HG03039 (cell line): ENCODE data around the gene PHB1.
A peak's percentile ranks its signal among the peaks of the same experiment; 100 is the strongest.

Source experiments
- ATAC-seq: cut with Tn5 transposase; IDR thresholded peaks from one replicate; pipeline ENCODE4 v1.9.1; 2021; ENCODE audit warnings: mild to moderate bottlenecking, moderate library complexity; ENCODE audit not compliant: unreplicated experiment

PHB1 gene

DNA sequence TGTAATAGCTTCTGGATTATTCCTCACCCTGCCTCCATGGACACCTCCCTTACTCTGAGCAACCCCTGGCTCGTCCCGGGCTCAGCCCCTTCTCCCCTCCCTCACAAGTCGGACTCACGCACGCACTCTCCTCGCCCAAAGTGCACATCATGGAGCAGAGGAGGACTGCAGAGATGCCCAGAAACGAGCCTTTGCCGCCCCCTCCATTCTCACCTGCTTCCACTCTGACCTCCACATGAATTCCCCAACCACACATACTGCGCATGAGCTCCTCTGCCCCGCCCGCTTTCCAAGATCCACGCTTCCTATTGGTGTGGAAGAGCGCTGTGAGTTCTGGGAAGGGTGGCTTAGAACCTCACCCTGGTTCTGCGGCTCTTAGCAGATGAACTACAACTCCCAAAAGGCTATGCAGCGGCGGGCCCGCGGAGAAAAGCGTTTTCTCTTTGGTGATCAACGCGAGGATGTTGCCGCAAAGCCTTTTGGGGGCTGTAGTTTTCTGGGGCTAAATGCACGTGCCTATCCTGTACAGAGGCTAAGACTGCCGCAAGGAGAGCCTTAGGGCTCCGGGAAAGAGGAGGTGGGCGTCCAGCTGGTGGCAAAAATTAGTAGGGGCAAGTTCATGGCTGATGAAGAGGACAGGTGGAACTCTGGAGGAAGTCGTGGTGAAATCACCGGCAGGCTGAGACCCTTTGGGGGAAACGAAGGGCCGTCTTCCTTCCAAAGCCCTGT lies at the start of gene PHB1:
Gene PHB1 (minus strand): TSS at position 261 of the 729 bp plus-strand sequence. CDS start 1,618 bp downstream, outside the sequence.
- ATAC-seq: peak; percentile 91

DNA sequence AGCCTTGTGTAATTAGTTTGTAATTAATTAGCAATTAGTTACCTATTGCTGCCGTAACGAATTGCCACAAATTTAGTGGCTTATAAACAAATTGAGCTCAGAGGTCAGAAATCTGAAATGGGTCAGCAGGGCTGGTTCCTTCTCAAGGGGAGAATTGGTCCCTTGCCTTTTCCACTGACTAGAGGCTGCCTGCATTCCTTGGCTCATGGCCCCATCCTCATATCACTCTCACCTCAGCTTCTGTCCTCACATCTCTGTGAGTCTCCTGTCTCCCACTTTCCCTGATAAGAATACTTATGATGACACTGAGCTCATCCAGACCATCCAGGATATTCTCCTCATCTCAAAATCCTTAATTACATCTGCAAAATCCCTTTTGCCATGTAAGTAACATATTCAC lies 49.4 kb upstream of the PHB1 start:
- ATAC-seq: no peak

DNA sequence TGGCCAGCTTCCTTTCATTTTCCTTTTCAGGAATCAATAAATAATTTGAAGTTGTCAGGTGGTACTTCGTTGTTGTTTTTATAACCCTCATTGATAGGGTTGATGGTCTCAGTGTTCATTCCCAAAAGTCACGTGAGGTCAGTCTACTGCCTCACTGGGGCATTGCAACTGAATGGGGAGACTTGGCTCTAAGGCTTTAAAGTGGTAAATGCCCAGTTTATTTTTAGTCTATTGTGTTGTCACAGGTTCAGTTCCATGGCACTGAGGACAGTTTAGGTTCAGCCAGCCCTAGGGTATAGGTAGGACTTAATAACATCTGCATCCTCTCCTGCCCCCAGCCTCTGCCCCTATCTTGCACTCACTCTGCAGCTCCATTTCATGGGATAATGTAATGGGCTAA lies 46.9 kb upstream of the PHB1 start:
- ATAC-seq: no peak

DNA sequence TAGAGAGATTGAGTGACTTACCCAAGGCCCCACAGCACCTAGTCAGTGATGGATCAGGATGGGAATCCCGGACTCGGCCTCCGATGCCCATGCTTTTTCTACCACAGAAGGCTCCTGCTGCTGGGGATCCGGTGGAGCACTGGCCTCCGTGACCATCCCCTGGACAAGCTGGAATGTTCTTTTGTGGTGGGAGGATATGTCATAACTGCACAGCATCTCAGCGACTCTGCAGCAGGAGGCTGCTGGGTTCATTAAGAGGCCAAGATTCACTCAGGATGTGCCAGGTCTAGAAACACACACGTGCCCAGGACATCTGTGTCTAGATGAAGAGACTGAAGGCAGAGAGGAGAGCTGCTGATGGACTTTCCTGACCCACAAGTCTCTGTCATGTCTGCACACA lies 45.7 kb upstream of the PHB1 start:
- ATAC-seq: no peak

DNA sequence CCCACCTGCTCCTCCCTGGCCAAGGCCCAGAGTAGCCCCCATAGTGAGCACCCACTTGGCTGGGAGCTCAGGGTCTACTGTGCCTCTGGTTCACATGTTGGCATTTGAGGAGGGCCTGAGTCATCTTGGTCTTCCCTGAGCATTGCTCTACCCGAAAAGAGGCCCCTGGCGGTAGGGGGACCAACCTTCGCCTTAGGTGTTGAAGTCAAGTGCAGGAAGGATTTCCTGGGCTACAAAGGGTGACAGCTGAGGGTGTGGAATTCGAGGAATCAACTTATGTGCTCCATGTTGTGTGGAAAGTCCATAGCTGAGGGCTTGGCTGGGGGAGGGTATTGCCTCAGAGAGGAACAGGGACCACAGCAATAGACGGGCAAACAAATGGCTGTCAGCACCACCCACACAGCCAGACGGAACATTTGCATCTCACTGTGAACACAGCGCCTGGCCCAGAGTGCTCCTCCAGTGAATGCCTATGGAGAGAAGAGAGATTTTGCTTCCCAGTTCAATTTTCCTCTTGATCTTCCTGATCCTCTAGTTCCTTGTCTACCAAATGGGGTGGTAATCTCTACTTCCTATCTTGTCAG lies 44.8 kb upstream of the PHB1 start:
- no peak for ATAC-seq

DNA sequence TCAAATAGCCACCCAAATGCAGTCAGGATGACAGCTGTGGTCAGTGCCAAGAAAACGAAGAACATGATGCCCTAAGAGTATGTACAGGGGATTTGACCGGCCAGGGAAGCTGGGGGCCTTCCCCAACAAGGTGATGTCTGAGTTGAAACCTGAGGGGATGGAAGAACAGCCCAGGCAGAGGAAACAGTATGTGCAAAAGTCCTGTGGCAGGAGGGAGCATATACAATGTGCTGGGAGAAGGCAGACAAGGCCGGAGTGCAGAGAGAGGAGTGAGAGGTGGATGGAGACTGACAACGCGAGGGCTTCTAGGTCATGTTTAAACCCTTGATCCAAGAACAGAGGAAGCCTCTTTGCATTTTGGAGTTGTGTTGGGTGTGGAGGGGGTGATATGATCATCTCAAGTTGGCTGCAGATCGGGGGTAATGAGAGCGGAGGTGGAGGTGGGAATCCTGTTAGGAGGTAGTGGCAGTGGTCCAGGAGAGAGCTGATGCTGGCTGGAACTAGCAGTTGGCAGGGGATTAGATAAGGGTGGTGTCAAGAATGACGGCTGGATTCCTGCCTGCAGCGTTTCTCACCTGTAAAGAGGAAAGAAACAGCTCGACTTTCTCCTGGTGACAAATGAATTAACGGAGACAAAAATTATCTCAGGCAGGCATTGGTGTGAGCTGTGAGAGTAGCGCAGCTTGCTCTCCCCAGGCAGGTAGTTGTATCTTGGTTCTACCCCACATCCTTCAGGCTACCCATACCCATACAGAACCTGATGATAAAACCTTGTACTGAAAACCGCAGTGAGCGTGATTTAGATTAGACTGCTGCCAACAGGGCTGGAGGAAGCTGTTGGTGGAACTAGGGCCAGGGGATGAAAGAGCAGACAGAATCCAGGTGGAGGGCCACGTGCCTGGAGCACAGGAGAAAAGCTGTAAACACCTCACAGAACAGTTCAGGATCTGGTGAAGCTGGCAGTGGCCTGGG lies 43.2 kb upstream of the PHB1 start:
- no peak for ATAC-seq

DNA sequence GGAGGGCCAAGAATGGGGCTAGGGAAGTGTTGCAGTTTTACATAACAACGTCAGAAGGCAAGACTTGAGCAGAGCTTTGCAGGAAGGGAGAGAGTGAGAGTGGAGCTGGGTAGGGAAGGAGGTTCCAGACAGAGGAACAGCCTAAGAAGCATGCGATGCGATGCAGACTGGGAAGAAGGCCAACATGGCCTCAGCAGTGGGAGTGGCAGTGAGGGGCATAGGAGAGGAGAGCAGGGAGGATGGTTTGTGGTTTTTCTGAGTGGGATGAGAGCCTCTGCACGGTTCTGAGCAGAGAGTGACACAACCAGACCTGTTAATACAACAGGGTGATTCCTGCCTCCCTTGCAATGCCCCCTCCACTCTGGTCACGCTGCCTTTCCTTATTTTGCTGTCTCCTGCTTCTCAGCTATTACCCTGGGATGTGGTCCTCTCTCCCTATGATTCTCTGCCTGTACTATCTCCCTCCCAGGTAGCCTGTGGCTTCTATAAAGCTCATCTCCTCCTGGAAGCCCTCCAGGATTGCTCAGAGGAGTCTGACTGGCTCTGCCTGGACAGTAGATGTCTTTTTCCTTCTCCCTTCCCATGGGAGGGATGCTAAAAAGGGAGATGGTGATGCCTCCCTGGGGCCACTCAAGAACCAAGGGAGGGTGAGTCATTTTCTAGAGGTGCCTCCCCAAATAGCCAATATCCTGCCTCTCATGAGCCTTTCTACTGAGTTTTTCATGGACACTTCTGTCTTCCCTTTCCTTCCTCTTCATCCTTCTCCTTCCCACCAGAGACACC lies 41.7 kb upstream of the PHB1 start:
- ATAC-seq: no peak

DNA sequence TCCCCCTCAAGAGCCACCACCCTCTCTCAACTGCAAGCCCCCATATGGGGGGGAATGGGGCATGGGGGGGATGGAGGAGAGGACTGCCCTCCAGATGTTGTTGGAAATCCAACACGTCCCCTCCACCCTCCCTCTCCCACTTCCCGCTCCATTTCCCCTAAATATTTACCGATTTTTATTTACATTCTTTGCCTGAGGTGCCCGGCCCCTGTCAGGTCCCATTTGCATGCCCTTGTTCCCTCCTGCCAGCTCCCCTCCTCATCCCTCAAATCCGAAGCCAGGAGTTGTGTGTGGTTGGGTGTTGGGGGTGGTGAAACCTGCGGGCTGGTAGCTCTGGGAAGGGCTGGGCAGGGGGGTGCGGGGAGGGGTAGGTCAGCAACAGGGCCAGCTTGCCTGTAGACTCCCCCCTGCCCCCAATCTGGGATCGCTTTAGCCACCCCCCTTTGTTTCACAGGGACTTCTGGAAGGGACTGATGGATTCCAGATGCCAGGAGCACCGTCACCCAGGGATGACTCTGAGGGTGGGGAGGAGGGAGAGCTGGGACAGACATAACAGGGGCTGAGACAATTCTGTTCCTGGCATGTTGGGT lies 40.7 kb upstream of the PHB1 start:
- no peak for ATAC-seq

DNA sequence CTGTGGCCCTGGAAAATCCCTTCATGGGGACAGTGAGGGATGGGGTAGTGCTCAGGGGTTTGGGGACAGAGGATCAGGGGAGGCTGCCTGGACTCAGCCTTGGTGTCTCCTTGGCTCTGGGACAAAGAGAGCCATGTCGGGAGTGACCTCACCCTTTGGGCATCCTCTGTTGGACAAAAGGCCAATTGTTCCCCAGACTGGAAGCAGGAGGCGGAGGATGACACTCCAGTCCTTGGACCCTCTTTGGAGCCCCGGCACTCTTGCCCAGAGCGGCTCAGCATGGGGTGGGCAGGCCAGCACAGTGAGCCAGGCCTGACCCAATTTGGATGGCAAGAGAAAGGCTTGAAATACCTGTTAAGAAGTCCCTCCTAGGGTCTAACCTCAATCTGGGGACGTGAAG lies 39.4 kb upstream of the PHB1 start:
- ATAC-seq: no peak

DNA sequence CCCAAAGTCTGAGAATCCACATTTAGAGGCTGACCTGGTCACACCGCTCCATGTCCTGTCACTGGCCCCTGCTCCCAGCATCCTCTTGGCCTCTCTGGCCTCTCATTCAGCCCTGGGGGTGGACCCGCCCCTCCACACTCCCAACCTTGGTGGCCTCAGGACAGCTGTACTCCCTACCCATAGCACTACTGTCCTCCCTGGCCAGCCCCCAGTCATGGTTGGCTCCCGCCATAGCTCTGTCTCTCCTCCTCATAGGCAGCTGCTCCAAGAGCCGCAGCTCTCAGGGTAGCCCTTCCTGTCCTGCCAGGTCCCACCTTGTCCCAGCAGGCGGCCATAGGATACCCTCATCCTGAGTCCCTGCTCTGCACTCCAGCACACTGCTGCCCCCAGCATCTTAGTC lies 38.0 kb upstream of the PHB1 start:
- ATAC-seq: no peak

DNA sequence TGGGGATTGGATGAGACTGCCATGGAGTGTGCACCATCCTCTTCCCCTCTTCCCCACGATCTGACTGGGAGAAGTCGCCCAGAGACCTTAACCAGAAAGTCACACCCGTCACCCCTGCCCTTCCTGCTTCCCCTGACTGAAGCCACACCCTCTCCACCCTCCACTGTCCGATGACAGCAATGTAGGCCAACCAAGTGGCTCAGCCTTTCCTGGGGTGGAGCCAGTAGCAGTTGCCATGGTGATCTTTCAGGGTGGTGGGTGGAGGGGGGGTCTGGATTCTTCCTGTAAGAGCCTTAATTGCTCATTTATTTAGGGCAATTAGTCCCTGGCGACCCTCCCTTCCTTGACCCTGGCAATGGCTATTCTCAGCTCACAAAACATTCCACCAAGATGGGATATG lies 37.5 kb upstream of the PHB1 start:
- ATAC-seq: no peak

DNA sequence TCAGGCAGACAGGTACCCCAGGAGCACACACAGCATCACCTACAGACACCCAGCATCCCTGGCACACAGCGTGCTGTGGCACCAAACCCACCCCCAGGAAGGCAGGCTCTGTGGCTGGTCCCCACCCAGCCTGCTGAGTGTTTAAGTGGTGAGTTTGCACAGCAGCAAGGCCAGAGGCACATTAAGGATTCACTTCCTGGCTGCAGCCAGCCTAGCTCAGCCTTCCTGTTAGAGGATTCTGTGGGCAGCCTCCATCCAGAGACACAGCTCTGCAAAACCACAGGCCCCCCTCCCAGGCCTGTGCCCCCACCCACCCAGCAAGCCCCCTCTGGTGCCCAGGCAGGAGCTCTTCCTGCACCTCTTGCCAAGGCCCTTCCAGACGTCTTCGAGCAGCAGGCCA lies 36.1 kb upstream of the PHB1 start:
- ATAC-seq: no peak

DNA sequence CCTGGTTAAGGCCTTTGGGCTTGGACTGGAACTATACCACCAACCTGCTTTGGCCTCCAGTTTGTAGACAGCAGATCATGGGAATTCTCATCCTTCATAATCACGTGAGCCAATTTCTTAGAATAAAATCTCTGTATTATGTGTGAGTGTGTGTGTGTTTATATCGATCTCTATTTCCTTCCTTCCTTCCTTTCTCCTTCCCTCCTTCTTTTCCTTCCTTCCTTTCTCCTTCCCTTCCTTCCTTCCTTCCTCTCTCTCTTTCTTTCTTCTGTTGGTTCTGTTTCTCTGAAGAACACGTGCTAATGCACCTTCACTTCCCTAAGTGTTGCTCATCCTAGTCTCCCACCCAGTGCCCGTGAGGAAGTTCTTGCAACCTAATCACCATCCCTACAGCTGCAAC lies 35.5 kb upstream of the PHB1 start:
- no peak for ATAC-seq

DNA sequence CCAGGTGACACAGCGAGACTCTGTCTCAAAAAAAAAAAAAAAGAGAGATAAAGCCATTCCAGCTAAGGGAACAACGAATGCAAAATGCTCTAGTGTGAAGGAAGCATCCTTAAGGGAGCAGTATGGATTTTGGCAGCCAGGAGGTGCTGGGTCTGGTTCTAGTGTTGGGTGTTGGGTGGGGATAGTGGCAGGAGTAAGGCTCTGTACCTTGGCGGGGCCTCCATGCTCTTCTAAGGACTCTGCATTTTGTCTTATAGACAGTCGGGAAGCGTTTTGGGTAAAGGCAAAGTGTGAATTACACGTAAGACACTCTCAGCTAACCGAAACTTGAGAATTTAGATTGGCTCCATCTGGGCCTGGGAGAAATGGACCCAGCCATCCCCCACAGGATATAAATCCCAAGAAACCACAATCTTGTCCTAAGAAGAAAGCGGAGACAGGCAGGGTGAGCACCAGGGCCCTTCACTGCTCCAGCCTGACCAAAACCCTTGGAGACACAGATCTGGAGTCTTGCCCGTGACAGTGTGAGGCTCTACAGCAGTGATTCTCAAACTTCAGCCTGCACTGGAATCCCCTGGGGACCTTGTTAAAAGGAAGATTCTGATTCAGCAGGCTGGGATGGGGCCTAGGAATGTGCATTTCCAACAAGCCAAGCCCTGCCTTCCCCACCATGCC lies 33.1 kb upstream of the PHB1 start:
- no peak for ATAC-seq

DNA sequence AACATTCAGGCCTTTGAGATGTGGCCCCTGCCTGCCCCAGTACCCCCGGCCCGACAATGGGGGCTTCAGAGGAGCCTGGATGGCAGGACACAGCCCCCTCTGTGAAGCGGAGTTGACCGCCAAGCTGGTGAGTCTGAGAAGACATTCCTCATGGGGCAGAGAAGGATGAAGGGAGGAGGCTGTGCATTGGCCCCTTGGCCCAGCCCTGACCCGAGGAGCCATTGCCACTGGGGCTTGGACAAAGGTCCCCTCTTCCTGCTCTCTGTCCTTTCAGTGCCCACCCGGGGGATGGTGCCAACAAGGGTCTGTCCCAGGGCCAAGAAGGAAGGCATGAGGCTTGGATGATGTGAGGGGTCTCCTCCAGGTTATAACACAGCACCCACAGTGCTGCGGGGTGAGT lies 30.9 kb upstream of the PHB1 start:
- ATAC-seq: no peak

DNA sequence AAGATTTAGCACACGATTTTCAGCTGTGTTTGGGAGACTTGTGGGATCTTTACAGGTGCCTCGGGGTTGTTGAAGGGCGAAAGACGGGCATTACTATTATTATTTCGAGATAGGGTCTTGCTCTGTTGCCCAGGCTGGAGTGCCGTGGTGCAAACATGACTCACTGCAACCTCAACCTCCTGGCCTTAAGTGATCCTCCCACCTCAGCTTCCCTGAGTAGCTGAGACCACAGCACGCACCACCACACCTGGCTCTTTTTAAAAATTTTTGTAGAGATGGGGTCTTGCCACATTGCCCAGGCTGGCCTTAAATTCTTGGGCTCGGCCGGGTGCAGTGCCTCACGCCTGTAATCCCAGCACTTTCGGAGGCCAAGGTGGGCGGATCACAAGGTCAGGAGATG lies 29.7 kb upstream of the PHB1 start:
- ATAC-seq: no peak

DNA sequence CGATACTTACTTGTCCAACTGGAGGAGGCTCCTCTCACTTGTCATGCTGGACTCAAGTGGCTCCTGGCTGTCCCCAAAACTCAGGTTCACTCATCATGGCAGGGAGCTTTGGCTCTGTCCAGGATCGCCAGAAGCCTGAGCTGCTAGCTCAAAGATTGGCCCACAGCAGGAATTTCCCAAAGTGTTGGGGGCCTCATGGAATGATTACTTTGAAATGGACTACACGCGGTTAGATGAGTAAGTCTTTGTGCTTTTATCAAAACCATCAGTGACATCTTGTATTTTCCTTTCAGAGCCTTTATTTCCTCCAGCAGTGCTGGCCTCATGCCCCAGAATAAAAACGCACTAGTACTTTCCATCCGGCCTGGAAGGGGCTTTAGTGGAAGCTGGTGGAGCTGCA lies 29.2 kb upstream of the PHB1 start:
- ATAC-seq: no peak

DNA sequence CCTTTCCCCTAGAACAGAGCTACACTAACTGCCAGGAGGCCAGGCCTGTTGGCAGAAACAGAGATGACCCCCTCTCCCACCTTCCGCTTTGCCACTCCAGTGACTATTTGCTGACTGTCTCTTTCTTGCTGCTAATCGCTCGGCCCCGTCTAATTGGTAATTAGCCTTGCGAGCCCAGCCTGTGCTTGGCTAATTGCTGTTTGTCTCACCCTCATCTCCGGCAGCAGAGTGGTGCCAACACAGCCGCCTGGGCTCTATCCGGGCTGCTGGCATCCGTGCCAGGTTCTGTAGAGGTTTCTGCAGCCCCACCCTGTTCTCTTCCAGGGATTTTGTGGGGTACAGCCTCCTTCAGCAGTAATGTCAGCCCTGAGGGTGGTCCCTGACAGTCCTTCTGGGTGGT lies 27.4 kb upstream of the PHB1 start:
- no peak for ATAC-seq

DNA sequence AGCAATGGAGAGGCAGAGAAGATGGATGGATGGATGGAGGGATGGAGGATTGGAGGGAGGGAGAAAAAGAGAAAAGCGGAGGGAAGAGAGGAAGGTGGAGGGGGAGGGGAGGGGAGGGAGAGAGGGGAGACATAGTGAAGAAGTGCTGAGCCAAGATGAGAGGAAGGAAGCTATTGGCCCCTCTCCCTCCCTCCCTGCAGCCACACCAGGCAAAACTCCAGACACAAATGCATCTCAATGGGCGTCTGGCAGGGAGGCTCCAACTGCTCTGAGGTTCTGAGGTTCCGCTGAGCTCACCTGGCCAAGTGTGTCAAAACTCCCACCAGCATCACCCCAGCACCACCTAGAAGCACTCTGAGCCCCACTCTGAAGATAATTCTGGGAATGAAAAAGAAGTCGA lies 26.9 kb upstream of the PHB1 start:
- ATAC-seq: no peak

DNA sequence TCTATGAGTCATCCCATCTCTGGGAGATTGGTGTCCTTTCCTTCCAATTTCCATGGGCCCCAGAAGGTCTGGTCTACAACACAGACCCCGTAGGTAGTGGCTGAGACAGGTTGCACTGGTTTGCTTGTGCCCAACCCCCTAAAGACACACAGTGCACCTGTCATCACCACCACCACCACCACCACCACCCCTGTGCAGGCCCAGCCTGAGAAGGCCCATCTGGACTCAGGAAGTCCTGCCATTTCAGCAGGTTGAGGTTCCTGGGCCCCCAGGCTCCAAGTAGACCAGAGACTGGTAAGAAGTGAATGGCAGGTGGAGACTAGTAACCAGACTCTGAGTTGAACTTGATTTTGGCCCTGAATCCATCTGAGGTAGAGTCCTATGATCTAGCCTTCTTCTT lies 25.9 kb upstream of the PHB1 start:
- ATAC-seq: no peak
